Peyer's patch (tissue), 4 donors: ENCODE results near the gene PKD2L1. TPM values are rescaled to one million over a fixed set of nuclear protein-coding genes. Genes with fewer than 3 reads are reported as not detected.
"Not testable (repeated sequence)": the region's sequence is repeated elsewhere in the genome, so short reads cannot be mapped to it uniquely, and the experiment has no call there.

Experiments
- DNase-seq, 3 donors: peaks; one replicate each; pipeline ENCODE4 v3.0.0-alpha.2; 2017 to 2019
- H3K27ac ChIP-seq, 4 donors: fragments of 200-600 bp; sonication (generic); one replicate each; pipeline ENCODE4 v1.5.1; 2016 to 2019
- H3K27me3 ChIP-seq, 2 donors: fragments of 200-600 bp; sonication (generic); one replicate each; pipeline ENCODE4 v1.5.1; 2019
- H3K36me3 ChIP-seq, 3 donors: fragments of 200-600 bp; sonication (generic); one replicate each; pipeline ENCODE4 v1.5.1; 2016 to 2019
- H3K4me1 ChIP-seq, 4 donors: fragments of 200-600 bp; sonication (generic); one replicate each; pipeline ENCODE4 v1.5.1; 2016 to 2019
- H3K4me3 ChIP-seq, 4 donors: fragments of 200-600 bp; sonication (generic); 1 replicate in 3 of 4; 2 replicates in 1 of 4; pipeline ENCODE4 v1.5.1; 2016 to 2019; ENCODE audit warnings: mild to moderate bottlenecking in 1 of 4
- H3K9me3 ChIP-seq, 4 donors: fragments of 200-600 bp; sonication (generic); one replicate each; pipeline ENCODE4 v1.5.1; 2016 to 2019; ENCODE audit warnings: mild to moderate bottlenecking in 1 of 4
- CTCF ChIP-seq, 6 experiments: fragments of 450-650 bp in 4 of 6; fragments of 200-600 bp in 2 of 6; sonication (generic) in 1 of 6; IDR thresholded peaks; one replicate each; pipeline ENCODE4 v1.5.1; 2017 to 2019; ENCODE audit warnings: antibody characterized with exemption in 6 of 6, mild to moderate bottlenecking in 3 of 6, moderate library complexity in 1 of 6
- POLR2A ChIP-seq, 2 donors: fragments of 450-650 bp; IDR thresholded peaks; one replicate each; pipeline ENCODE4 v1.5.1; 2017; ENCODE audit warnings: antibody characterized with exemption in 2 of 2, mild to moderate bottlenecking in 2 of 2, moderate library complexity in 2 of 2
- total RNA-seq, 4 donors: library from RNA; depleted of rRNA; stranded (reverse); fragments of >200 nt; gene quantifications; one replicate each; pipeline ENCODE4 v1.1.0, GENCODE V29; 2016

PKD2L1 gene
- total RNA-seq, 4 donors from 2014 or later: not detected

GRCh38 chr10:100291356-100291755, 38.7 kb downstream of the PKD2L1 start:
- no peak for TF ChIP-seq POLR2A (IDR thresholded peaks at IDR 0.05)
- DNase-seq: no peak
- Histone ChIP-seq H3K36me3 (no peaks in the 10 kb centered on the region), H3K27ac (no peak overlapping the region), H3K9me3 (no peaks in the 10 kb centered on the region), H3K27me3 (no peaks in the 10 kb centered on the region), H3K4me1 (peaks cover 0 to 6% (median 0%) of the 10 kb centered on the region in 4 donors), H3K4me3 (no peak overlapping the region)

GRCh38 chr10:100289641-100290040, 40.4 kb downstream of the PKD2L1 start:
- DNase-seq: no peak
- no peak overlapping the region for H3K4me3 ChIP-seq
- H3K4me1 ChIP-seq: peaks cover 0 to 18% (median 5%) of the 10 kb centered on the region in 4 donors
- no peaks in the 10 kb centered on the region for H3K27me3 ChIP-seq
- TF ChIP-seq CTCF (IDR thresholded peaks at IDR 0.05) (no peak), POLR2A (IDR thresholded peaks at IDR 0.05) (no peak)
- H3K9me3 ChIP-seq: no peaks in the 10 kb centered on the region
- H3K27ac ChIP-seq: no peak overlapping the region
- H3K36me3 ChIP-seq: no peaks in the 10 kb centered on the region

DNA sequence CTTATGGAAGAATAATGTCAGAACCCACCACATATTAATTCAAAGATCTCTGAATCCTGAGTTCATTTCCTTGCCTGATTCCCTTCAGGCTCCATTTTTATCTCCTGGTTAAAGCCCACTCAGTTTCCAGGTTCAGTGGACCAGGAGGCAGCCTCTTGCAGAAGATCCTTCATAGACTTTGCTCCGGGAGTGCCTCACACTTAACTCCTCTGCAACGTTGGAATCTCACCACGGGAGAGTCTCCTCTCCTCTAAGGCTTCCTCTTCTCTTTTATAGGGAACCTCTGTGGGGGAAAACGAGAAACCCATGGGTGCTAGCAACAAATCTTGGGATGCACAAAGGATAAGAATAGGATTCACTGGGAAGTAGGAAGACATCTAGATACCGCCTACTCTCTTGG, 41.8 kb downstream of the PKD2L1 start:
- no peaks in the 10 kb centered on the region for H3K36me3 ChIP-seq
- H3K9me3 ChIP-seq: no peaks in the 10 kb centered on the region
- no peak overlapping the region for H3K4me3 ChIP-seq
- no peak for TF ChIP-seq POLR2A (IDR thresholded peaks at IDR 0.05)
- no peak for TF ChIP-seq CTCF (IDR thresholded peaks at IDR 0.05)
- no peak overlapping the region for H3K27ac ChIP-seq
- H3K4me1 ChIP-seq: peaks cover 0 to 18% (median 5%) of the 10 kb centered on the region in 4 donors
- H3K27me3 ChIP-seq: no peaks in the 10 kb centered on the region
- no peak for DNase-seq

- H3K4me1 ChIP-seq: peaks cover 0 to 18% (median 5%) of the 10 kb centered on the region in 4 donors
- no peaks in the 10 kb centered on the region for H3K36me3 ChIP-seq
- H3K27me3 ChIP-seq: no peaks in the 10 kb centered on the region
- no peak overlapping the region for H3K27ac ChIP-seq
- no peaks in the 10 kb centered on the region for H3K9me3 ChIP-seq
- TF ChIP-seq CTCF (IDR thresholded peaks at IDR 0.05): no peak
- no peak for TF ChIP-seq POLR2A (IDR thresholded peaks at IDR 0.05)
- no peak for DNase-seq
- H3K4me3 ChIP-seq: no peak overlapping the region
Observed at GRCh38 chr10:100287756-100288155, 42.3 kb downstream of the PKD2L1 start.

DNA sequence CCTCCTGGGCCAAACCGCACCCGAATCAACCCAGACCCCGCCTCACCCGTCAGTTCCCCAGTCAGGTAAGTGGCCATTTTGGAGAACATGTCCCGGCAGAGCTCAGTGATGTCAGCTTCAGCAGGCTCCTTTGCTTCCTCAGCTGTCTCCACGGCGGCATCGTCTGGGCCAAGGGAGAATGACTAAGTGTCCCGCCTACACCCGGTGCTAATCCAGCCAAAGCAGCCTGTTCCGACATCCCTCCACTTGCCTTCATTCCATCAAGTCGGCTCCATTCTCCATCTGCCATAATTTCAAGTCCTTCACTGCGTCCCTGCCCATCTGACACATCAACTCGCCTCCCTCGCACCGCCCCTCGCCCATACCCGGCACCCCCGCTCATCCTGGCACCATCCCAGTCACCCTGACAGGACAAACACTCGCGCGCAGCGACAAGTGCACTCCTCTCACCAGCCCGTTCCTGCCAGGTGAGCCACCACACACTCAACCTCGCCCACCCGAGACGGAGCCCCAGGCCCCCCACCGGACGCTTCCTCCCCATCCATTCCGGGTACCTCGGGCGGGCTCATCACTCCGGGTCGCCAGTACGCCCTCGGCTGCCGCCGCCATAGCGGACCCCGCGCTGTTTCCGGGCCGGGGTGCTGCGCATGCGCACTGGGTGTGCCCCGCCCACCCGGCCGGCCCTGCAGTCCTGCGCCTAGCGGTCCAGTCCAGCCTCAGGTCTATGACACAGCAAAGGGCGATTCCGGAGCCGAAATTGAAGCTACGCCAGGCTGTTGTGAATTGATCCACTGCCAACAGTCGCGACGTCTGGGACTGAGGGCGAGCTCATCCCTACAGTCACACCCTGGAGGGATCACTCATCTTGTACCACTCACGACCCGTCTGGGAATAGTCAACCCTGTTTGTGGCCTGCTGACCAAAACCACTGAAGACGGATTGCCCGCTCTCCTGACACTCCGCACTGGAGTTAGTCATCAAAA, 43.7 kb downstream of the PKD2L1 start, which contains the start of gene BLOC1S2:
TSS of gene BLOC1S2 (minus strand) at position 630 of the 983 bp plus-strand sequence. CDS start at position 609, 21 bp downstream.
- Histone ChIP-seq H3K9me3 (no peaks in the 10 kb centered on the region), H3K36me3 (no peaks in the 10 kb centered on the region), H3K4me1 (peaks cover 0 to 18% (median 5%) of the 10 kb centered on the region in 4 donors), H3K27me3 (no peaks in the 10 kb centered on the region), H3K27ac (peak within 1 kb of the TSS; percentile 73 to 90 (median 87)), H3K4me3 (peak within 1 kb of the TSS; percentile 51 to 90 (median 79))
- peak; percentile 77 to 92 (median 91) for DNase-seq
- TF ChIP-seq POLR2A (IDR thresholded peaks at IDR 0.05) (peak; percentile 79 to 88), CTCF (IDR thresholded peaks at IDR 0.05) (peak in 2 of 6 experiments; percentile 15 to 37)

GRCh38 chr10:100285326-100285725, 44.7 kb downstream of the PKD2L1 start:
- Histone ChIP-seq H3K4me3 (peak overlapping the region in 2 of 4 donors; percentile 83 to 90), H3K27ac (peak overlapping the region; percentile 28 to 90 (median 79)), H3K4me1 (peaks cover 0 to 18% (median 5%) of the 10 kb centered on the region in 4 donors)
- not testable (repeated sequence) for DNase-seq, H3K27me3 ChIP-seq, H3K9me3 ChIP-seq, H3K36me3 ChIP-seq
